ENCODE results near the gene RERG.
"Not testable (repeated sequence)": the region's sequence is repeated elsewhere in the genome, so short reads cannot be mapped to it uniquely, and the experiment has no call there.

RERG gene

GRCh38 chr12:15115434-15115833 lies 105.8 kb downstream of the RERG start:
- H3K4me3 ChIP-seq (ENCODE audit: low read length), result no peak overlapping the region
- DNase-seq (ENCODE audit: low read depth), result no peak
- no peak for TF ChIP-seq CTCF (conservative IDR thresholded peaks at IDR 0.05; ENCODE audit: low read depth, low read length)

DNA sequence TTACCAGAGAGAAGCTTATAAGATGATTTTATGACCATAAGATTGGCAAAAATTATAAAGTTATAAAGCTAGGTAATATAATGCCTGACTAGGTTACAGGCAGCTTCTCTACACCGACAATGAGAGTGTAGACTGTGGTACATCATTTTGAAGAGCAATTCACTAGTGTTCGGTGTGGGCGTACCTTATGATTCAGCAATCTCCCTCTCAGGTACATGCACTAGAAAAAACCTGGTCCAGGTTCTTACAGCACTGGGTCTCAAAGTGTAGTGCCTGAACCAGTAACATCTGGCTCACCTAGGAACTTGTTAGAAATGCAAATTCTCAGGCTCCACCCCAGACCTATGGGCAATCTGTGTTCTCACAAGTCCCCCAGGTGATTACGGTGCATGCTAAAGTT lies 106.7 kb downstream of the RERG start:
- TF ChIP-seq CTCF (conservative IDR thresholded peaks at IDR 0.05; ENCODE audit: low read depth, low read length), result no peak
- H3K4me3 ChIP-seq (ENCODE audit: low read length), result no peak overlapping the region
- DNase-seq (ENCODE audit: low read depth), result no peak

DNA sequence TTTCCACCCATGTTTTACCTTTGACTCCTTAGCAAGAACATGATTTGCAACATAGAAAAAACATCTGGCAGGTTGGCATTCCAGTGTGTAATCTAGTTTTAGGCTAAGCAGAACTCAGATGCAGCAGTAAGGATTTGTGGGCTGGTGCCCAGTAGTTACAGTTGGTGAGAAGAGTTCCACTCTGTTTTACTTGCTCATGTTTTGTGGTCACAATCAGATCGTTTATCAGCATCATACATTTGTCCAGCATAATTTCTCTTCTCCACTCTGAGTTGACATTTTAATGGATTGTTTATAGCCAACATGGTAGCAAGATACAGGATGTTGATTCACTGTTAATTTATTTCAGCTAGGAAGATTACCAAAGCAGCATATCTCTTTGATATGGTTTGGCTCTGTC lies 128.4 kb downstream of the RERG start:
- no peak for DNase-seq (ENCODE audit: low read depth)
- no peak for TF ChIP-seq CTCF (conservative IDR thresholded peaks at IDR 0.05; ENCODE audit: low read depth, low read length)

DNA sequence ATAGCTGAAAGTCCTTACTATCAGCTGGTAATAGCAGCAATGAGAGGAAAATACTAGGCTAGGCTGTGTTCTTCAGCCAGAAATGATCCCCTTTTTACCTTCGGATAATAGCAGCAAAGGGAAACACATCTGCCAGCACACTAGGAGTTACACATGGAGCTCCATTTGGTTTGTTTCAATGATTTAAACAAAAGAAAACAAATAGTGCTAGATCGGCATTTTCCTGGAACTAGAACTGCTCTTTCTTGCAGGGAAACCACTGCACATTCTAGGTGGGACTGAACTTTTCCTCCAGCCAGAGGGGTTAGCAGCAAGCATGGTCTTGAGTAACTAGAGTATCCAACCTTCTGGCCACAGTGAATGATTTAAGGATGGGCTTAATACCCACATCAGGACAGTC lies 130.8 kb downstream of the RERG start:
- no peak overlapping the region for H3K4me3 ChIP-seq (ENCODE audit: low read length)
- DNase-seq (ENCODE audit: low read depth), result no peak
- no peak for TF ChIP-seq CTCF (conservative IDR thresholded peaks at IDR 0.05; ENCODE audit: low read depth, low read length)

More for the DNA sequence above, 128.4 kb downstream of the RERG start:
- H3K4me3 ChIP-seq (ENCODE audit: low read length), result no peak overlapping the region

- no peak for DNase-seq (ENCODE audit: low read depth)
- no peak for TF ChIP-seq CTCF (conservative IDR thresholded peaks at IDR 0.05; ENCODE audit: low read depth, low read length)
- H3K4me3 ChIP-seq (ENCODE audit: low read length), result no peak overlapping the region
Observed at GRCh38 chr12:15088105-15088504, 133.1 kb downstream of the RERG start.

GRCh38 chr12:15077751-15078150 lies 143.5 kb downstream of the RERG start:
- not testable (repeated sequence) for H3K4me3 ChIP-seq (ENCODE audit: low read length)

GRCh38 chr12:15074351-15074750 lies 146.9 kb downstream of the RERG start:
- no peak for DNase-seq (ENCODE audit: low read depth)
- no peak overlapping the region for H3K4me3 ChIP-seq (ENCODE audit: low read length)
- no peak for TF ChIP-seq CTCF (conservative IDR thresholded peaks at IDR 0.05; ENCODE audit: low read depth, low read length)

More at GRCh38 chr12:15077751-15078150, 143.5 kb downstream of the RERG start:
- DNase-seq (ENCODE audit: low read depth), result not testable (repeated sequence)

GRCh38 chr12:15059123-15059522 lies 162.1 kb downstream of the RERG start:
- no peak for DNase-seq (ENCODE audit: low read depth)
- TF ChIP-seq CTCF (conservative IDR thresholded peaks at IDR 0.05; ENCODE audit: low read depth, low read length), result no peak
- no peak overlapping the region for H3K4me3 ChIP-seq (ENCODE audit: low read length)

Measured in retinal pigment epithelial cell (primary cell).